Metanephros (tissue), 1 donor: ENCODE data around the gene FGF11. TPM values are rescaled to one million over a fixed set of nuclear protein-coding genes. Genes with fewer than 3 reads are reported as not detected.

Experiments
- total RNA-seq: library from RNA; depleted of rRNA; stranded (reverse); fragments of >200 nt; gene quantifications from one replicate; pipeline ENCODE4 v1.2.3, GENCODE V29; 2014

The FGF11 gene
- total RNA-seq = 4.8 TPM

GRCh38 chr17:7439462-7440112 lies at the start of gene FGF11:
Gene FGF11 (plus strand): TSS chr17:7439512. CDS start chr17:7439621, 109 bp downstream.

GRCh38 chr17:7394452-7395191 lies 44.7 kb upstream of the FGF11 start, which contains the start of gene PLSCR3:
Gene PLSCR3 (minus strand): TSS chr17:7394525. CDS start chr17:7394110, 415 bp downstream.

GRCh38 chr17:7403977-7404736 lies 35.2 kb upstream of the FGF11 start, which contains the start of gene TMEM256:
Gene TMEM256 (minus strand): TSS chr17:7404097. CDS start chr17:7404084, 13 bp downstream.

GRCh38 chr17:7407485-7408251 lies 31.6 kb upstream of the FGF11 start, which contains the start of gene NLGN2:
Gene NLGN2 (plus strand): TSS chr17:7407845. CDS start chr17:7408256, 411 bp downstream.

GRCh38 chr17:7419819-7420610 lies 19.3 kb upstream of the FGF11 start, which contains the start of gene SPEM1:
Gene SPEM1 (plus strand): TSS chr17:7420324. CDS start chr17:7420385, 61 bp downstream.

GRCh38 chr17:7425316-7425715 lies 14.0 kb upstream of the FGF11 start, which contains the start of gene SPEM2:
Gene SPEM2 (plus strand): TSS chr17:7425616. CDS start chr17:7425689, 73 bp downstream.

GRCh38 chr17:7428557-7428956 lies 10.8 kb upstream of the FGF11 start, which contains the start of gene SPEM3:
Gene SPEM3 (plus strand): TSS chr17:7428857. CDS start chr17:7428903, 46 bp downstream.

GRCh38 chr17:7444682-7445618 lies 5.6 kb downstream of the FGF11 start, which contains the start of gene CHRNB1:
Gene CHRNB1 (plus strand): TSS chr17:7445061. CDS start chr17:7445128, 67 bp downstream.

GRCh38 chr17:7479213-7480088 lies 40.1 kb downstream of the FGF11 start, which contains the start of gene ZBTB4:
Gene ZBTB4 (minus strand): TSS chr17:7479631. CDS start chr17:7466801, 12,830 bp downstream.

GRCh38 chr17:7481275-7481674 lies 42.0 kb downstream of the FGF11 start, which contains the start of gene SLC35G6:
Gene SLC35G6 (plus strand): TSS chr17:7481446. CDS start chr17:7481517, 71 bp downstream.

GRCh38 chr17:7484067-7484918 lies 45.0 kb downstream of the FGF11 start, which contains the start of gene POLR2A:
Gene POLR2A (plus strand): TSS chr17:7484366.

Other genes starting within 250 kb of the FGF11 start
- gene DLG4, start 219.7 kb upstream of the FGF11 start, total RNA-seq = 36.0 TPM
- 342 TPM for gene ACADVL, start 219.6 kb upstream of the FGF11 start, total RNA-seq
- 73.5 TPM for gene DVL2, start 205.0 kb upstream of the FGF11 start, total RNA-seq
- gene PHF23, start 200.1 kb upstream of the FGF11 start, total RNA-seq = 44.4 TPM
- 226 TPM for gene GABARAP, start 197.1 kb upstream of the FGF11 start, total RNA-seq
- 77.3 TPM for gene CTDNEP1, start 187.8 kb upstream of the FGF11 start, total RNA-seq
- 27.2 TPM for gene ELP5, start 187.3 kb upstream of the FGF11 start, total RNA-seq
- gene CLDN7, start 177.0 kb upstream of the FGF11 start, total RNA-seq = 65.5 TPM
- gene SLC2A4, start 157.8 kb upstream of the FGF11 start, total RNA-seq = 19.6 TPM
- 2.0 TPM for gene YBX2, start 144.9 kb upstream of the FGF11 start, total RNA-seq
- 179 TPM for gene EIF5A, start 131.9 kb upstream of the FGF11 start, total RNA-seq
- 30.4 TPM for gene GPS2, start 124.2 kb upstream of the FGF11 start, total RNA-seq
- gene NEURL4, start 110.2 kb upstream of the FGF11 start, total RNA-seq = 31.2 TPM
- 4.8 TPM for gene ACAP1, start 103.0 kb upstream of the FGF11 start, total RNA-seq
- 7.0 TPM for gene KCTD11, start 87.3 kb upstream of the FGF11 start, total RNA-seq
- gene TMEM95, start 84.4 kb upstream of the FGF11 start, total RNA-seq = not detected
- gene TNK1, start 58.4 kb upstream of the FGF11 start, total RNA-seq = 5.5 TPM
- gene PLSCR3, start 45.0 kb upstream of the FGF11 start, total RNA-seq = 23.1 TPM
- 109 TPM for gene TMEM256, start 35.4 kb upstream of the FGF11 start, total RNA-seq
- gene NLGN2, start 31.7 kb upstream of the FGF11 start, total RNA-seq = 21.3 TPM
- gene SPEM1, start 19.2 kb upstream of the FGF11 start, total RNA-seq = not detected
- not detected for gene SPEM2, start 13.9 kb upstream of the FGF11 start, total RNA-seq
- gene SPEM3, start 10.7 kb upstream of the FGF11 start, total RNA-seq = not detected
- gene TMEM102, start 4.1 kb upstream of the FGF11 start, total RNA-seq = 5.0 TPM
- 21.4 TPM for gene CHRNB1, start 5.5 kb downstream of the FGF11 start, total RNA-seq
- 31.0 TPM for gene ZBTB4, start 40.1 kb downstream of the FGF11 start, total RNA-seq
- gene SLC35G6, start 41.9 kb downstream of the FGF11 start, total RNA-seq = not detected
- 118 TPM for gene POLR2A, start 44.9 kb downstream of the FGF11 start, total RNA-seq
- gene TNFSF12, start 109.5 kb downstream of the FGF11 start, total RNA-seq = 11.6 TPM
- 10.2 TPM for gene TNFSF13, start 119.2 kb downstream of the FGF11 start, total RNA-seq
- 58.0 TPM for gene SENP3, start 122.4 kb downstream of the FGF11 start, total RNA-seq
- 16.2 TPM for gene CD68, start 140.1 kb downstream of the FGF11 start, total RNA-seq
- gene MPDU1, start 144.3 kb downstream of the FGF11 start, total RNA-seq = 49.6 TPM
- gene SOX15, start 150.6 kb downstream of the FGF11 start, total RNA-seq = 1.5 TPM
- gene FXR2, start 175.4 kb downstream of the FGF11 start, total RNA-seq = 30.3 TPM
- 56.3 TPM for gene SAT2, start 188.3 kb downstream of the FGF11 start, total RNA-seq
- gene SHBG, start 190.6 kb downstream of the FGF11 start, total RNA-seq = 2.6 TPM
- 13.1 TPM for gene ATP1B2, start 211.4 kb downstream of the FGF11 start, total RNA-seq
- 47.4 TPM for gene TP53, start 248.0 kb downstream of the FGF11 start, total RNA-seq
- 8.2 TPM for gene WRAP53, start 249.0 kb downstream of the FGF11 start, total RNA-seq